Adrenal gland (tissue), 12 donors: ENCODE data around the gene RBMS2. TPM values are rescaled to one million over a fixed set of nuclear protein-coding genes. Genes with fewer than 3 reads are reported as not detected.
A peak's percentile ranks its signal among the peaks of the same experiment; 100 is the strongest.
"Not testable (repeated sequence)": the region's sequence is repeated elsewhere in the genome, so short reads cannot be mapped to it uniquely, and the experiment has no call there.

Experiments used
- DNase-seq, 7 donors: peaks; one replicate each; pipeline ENCODE4 v3.0.0-alpha.2; 2019 to 2020
- H3K27ac ChIP-seq, 5 donors: fragments of 200-600 bp; sonication (generic) in 4 of 5; 1 replicate in 3 of 5; 2 replicates in 2 of 5; pipeline versions ENCODE4 v1.5.1 to v1.8.0; 2016 to 2020; ENCODE audit warnings: mild to moderate bottlenecking in 1 of 5
- H3K27me3 ChIP-seq: fragments of 200-600 bp; 2 replicates; pipeline ENCODE4 v1.8.0; 2021
- H3K36me3 ChIP-seq, 2 donors: fragments of 200-600 bp; replicated peaks in 1 of 2; 1 replicate in 1 of 2; 2 replicates in 1 of 2; pipeline versions ENCODE4 v1.5.1 to v1.8.0; 2018 to 2022
- H3K4me1 ChIP-seq, 2 donors: fragments of 200-600 bp; replicated peaks in 1 of 2; 1 replicate in 1 of 2; 2 replicates in 1 of 2; pipeline versions ENCODE4 v1.5.1 to v1.8.0; 2018 to 2021
- H3K4me3 ChIP-seq, 4 donors: fragments of 200-600 bp; sonication (generic) in 3 of 4; one replicate each; pipeline ENCODE4 v1.5.1; 2016 to 2018
- H3K9me3 ChIP-seq, 3 donors: fragments of 200-600 bp; sonication (generic) in 1 of 3; replicated peaks in 1 of 3; 1 replicate in 2 of 3; 2 replicates in 1 of 3; pipeline versions ENCODE4 v1.5.1 to v1.8.0; 2016 to 2021
- CTCF ChIP-seq, 6 experiments: fragments of 450-650 bp in 4 of 6; fragments of 200-600 bp in 2 of 6; sonication (generic) in 1 of 6; IDR thresholded peaks; 1 replicate in 5 of 6; 2 replicates in 1 of 6; pipeline versions ENCODE4 v1.5.1 to v1.8.0; 2016 to 2021; ENCODE audit warnings: antibody characterized with exemption in 6 of 6, mild to moderate bottlenecking in 2 of 6, moderate library complexity in 1 of 6
- POLR2A ChIP-seq, 2 donors: fragments of 450-650 bp; IDR thresholded peaks; one replicate each; pipeline ENCODE4 v1.6.1; 2017; ENCODE audit warnings: antibody characterized with exemption in 2 of 2, mild to moderate bottlenecking in 2 of 2, moderate library complexity in 1 of 2
- WGBS, 4 donors: extraction: QIAGEN DNeasy Blood & Tissue Kit in 2 of 4; methylation state at CpG; one replicate each; pipeline versions ENCODE4 v1.1.5 to v1.1.7; 2013 to 2017; 5-methylcytosine and 5-hydroxymethylcytosine counted together
- intact Hi-C, 2 donors: fragments of 100-400 bp; cut with DNase I; formaldehyde crosslinking; loops; one replicate each; pipeline versions ENCODE4 v1.14.1 to v1.15.0; 2022 to 2023
- polyA plus RNA-seq, 3 donors: library from polyadenylated mRNA; stranded (reverse); fragments of 200-250 nt in 2 of 3; fragments of 350-450 nt in 1 of 3; fragmentation: Illumina TruSeq in 1 of 3; extraction: RNeasy Lipid Tissue Mini Kit (QIAGEN cat#74804) in 1 of 3; gene quantifications; one replicate each; pipeline ENCODE4 v1.2.3, GENCODE V29; 2013 to 2014
- total RNA-seq, 9 donors: library from RNA; depleted of rRNA in 4 of 9; stranded (reverse); fragments of >200 nt in 4 of 9; fragments of 120-200 nt in 1 of 9; fragmentation: NEBNext Ultra II Directional in 1 of 9; extraction: Animal tissue kit (Norgen Biotek cat#: 25700) in 1 of 9; gene quantifications; one replicate each; pipeline versions ENCODE4 v1.1.0 to v1.2.4, GENCODE V29; 2013 to 2023
- donor health status: healthy with polysubstance abuse.
- donor health status: Bipolar disorder and iron deficiency.
- donor health status: DM: yes; HTN: yes; CAD: no.
- donor health status: DM: no; HTN: no; CAD: no.
- donor health status: DM: no; HTN: no; CAD: no.
- donor health status: DM: yes; HTN: yes; CAD: no.

Gene RBMS2
- total and polyA plus RNA-seq, 12 donors, result 7.6 to 41.5 (median 19.9) TPM

GRCh38 chr12:56568146-56568545 is 46.5 kb downstream of the RBMS2 start:
- DNase-seq, result no peak
- Histone ChIP-seq H3K27me3 (no peaks in the 10 kb centered on the region), H3K27ac (no peak overlapping the region), H3K9me3 (no peaks in the 10 kb centered on the region), H3K36me3 (peaks cover 0 to 1% of the 10 kb centered on the region in 2 donors), H3K4me3 (no peak overlapping the region), H3K4me1 (peaks cover 3 to 19% of the 10 kb centered on the region in 2 donors)
- intact Hi-C loops, result no loop called here
- WGBS, 4 donors, result 60 to 89% (median 79%) methylated on average over 1 of the region's 1 CpG
- no peak for TF ChIP-seq CTCF (IDR thresholded peaks at IDR 0.05)
- no peak for TF ChIP-seq POLR2A (IDR thresholded peaks at IDR 0.05)

- WGBS, 4 donors, result 59 to 83% (median 76%) methylated on average over 4 of the region's 4 CpGs
- peaks cover 3 to 9% of the 10 kb centered on the region in 2 donors for H3K4me1 ChIP-seq
- H3K9me3 ChIP-seq, result no peaks in the 10 kb centered on the region
- peak overlapping the region in 2 of 5 donors; percentile 26 to 35 for H3K27ac ChIP-seq
- no peaks in the 10 kb centered on the region for H3K36me3 ChIP-seq
- intact Hi-C loops, result loop anchor here (5.0 kb wide), 2 partner anchors 54 to 64 kb away; no protein-coding TSS in a partner anchor
- H3K27me3 ChIP-seq, result no peaks in the 10 kb centered on the region
- H3K4me3 ChIP-seq, result no peak overlapping the region
- DNase-seq, result no peak
- no peak for TF ChIP-seq CTCF (IDR thresholded peaks at IDR 0.05)
- no peak for TF ChIP-seq POLR2A (IDR thresholded peaks at IDR 0.05)
These were observed 49.5 kb downstream of the RBMS2 start for GRCh38 chr12:56571121-56571520.

- no peak for TF ChIP-seq POLR2A (IDR thresholded peaks at IDR 0.05)
- TF ChIP-seq CTCF (IDR thresholded peaks at IDR 0.05), result no peak
- Histone ChIP-seq H3K4me3 (no peak overlapping the region), H3K4me1 (no peaks in the 10 kb centered on the region), H3K27me3 (no peaks in the 10 kb centered on the region), H3K9me3 (no peaks in the 10 kb centered on the region), H3K27ac (peak overlapping the region in 1 of 5 donors; percentile 17), H3K36me3 (no peaks in the 10 kb centered on the region)
- DNase-seq, result no peak
- intact Hi-C loops, result loop anchor here (5.0 kb wide), 2 partner anchors 55 to 65 kb away; no protein-coding TSS in a partner anchor
- 69 to 100% (median 80%) methylated on average over 1 of the region's 1 CpG for WGBS, 4 donors
These were observed 50.7 kb downstream of the RBMS2 start for GRCh38 chr12:56572288-56572687.

GRCh38 chr12:56574210-56574609 is 52.6 kb downstream of the RBMS2 start:
- Histone ChIP-seq H3K27me3 (no peaks in the 10 kb centered on the region), H3K36me3 (peaks cover 0 to 9% of the 10 kb centered on the region in 2 donors), H3K4me1 (no peaks in the 10 kb centered on the region), H3K4me3 (no peak overlapping the region), H3K9me3 (no peaks in the 10 kb centered on the region), H3K27ac (no peak overlapping the region)
- TF ChIP-seq CTCF (IDR thresholded peaks at IDR 0.05) (no peak), POLR2A (IDR thresholded peaks at IDR 0.05) (no peak)
- no peak for DNase-seq
- 42 to 60% (median 54%) methylated on average over 2 of the region's 2 CpGs for WGBS, 4 donors
- intact Hi-C loops, result loop anchor here (5.0 kb wide), 2 partner anchors 57 to 67 kb away; no protein-coding TSS in a partner anchor

- peaks cover 0 to 17% of the 10 kb centered on the region in 2 donors for H3K36me3 ChIP-seq
- H3K27ac ChIP-seq, intact Hi-C loops: not testable (repeated sequence)
These were observed 55.6 kb downstream of the RBMS2 start for GRCh38 chr12:56577248-56577647.

More at GRCh38 chr12:56577248-56577647, 55.6 kb downstream of the RBMS2 start:
- H3K9me3 ChIP-seq, H3K27me3 ChIP-seq, H3K4me1 ChIP-seq, H3K4me3 ChIP-seq, DNase-seq: not testable (repeated sequence)
- 82 to 93% (median 88%) methylated on average over 7 of the region's 7 CpGs for WGBS, 4 donors
